ENCODE data around the gene SYNRG.

DNA sequence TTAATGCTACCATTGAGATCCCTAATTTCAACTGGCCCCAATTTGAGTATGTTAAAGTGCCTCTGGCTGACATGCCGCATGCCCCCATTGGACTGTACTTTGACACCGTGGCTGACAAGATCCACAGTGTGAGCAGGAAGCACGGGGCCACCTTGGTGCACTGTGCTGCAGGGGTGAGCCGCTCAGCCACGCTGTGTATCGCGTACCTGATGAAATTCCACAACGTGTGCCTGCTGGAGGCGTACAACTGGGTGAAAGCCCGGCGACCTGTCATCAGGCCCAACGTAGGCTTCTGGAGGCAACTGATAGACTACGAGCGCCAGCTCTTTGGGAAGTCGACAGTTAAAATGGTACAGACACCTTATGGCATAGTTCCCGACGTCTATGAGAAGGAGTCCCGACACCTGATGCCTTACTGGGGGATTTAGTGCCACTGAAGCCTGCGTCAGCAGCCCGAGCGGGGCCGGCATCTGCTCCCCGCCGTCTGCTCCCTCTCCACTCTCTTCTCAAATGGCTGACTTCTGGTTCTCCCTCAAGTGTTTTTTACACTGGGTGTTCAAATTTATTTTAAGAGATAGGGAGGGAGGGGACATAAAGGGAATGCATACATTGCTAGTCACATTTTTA, 96.7 kb downstream of the SYNRG start:
- TF ChIP-seq GATA2 (IDR thresholded peaks at IDR 0.05; ENCODE audit: low read depth, low read length) = no peak
- no peak for TF ChIP-seq GATA3 (IDR thresholded peaks at IDR 0.05; ENCODE audit: low read depth, low read length)

All from SH-SY5Y (cell line).